Measurements from ENCODE around the gene ITGA6.
"Not testable (repeated sequence)": the region's sequence is repeated elsewhere in the genome, so short reads cannot be mapped to it uniquely, and the experiment has no call there.

The ITGA6 gene

GRCh38 chr2:172531309-172531708, 103.9 kb downstream of the ITGA6 start:
- DNase-seq = no peak

- not testable (repeated sequence) for DNase-seq
Observed at GRCh38 chr2:172532461-172532860, 105.1 kb downstream of the ITGA6 start.

DNA sequence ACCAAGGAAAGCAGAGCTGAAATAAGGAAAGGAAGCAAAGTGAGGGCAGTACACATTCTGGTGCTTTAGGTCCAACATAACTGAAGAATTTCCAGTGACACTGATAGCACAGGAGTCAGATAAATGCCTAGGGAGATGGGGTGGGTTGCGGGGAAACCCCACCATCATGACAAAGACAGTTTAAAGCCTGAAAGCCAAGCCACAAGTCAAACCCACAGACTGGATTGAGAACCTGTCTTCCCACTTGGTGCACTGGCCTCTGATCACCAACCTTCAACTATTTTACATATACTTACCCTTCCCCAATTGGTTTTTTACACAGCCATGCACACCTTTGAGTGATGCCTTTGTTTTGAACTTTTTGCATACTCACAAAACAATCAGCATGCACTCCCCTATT, 106.3 kb downstream of the ITGA6 start:
- no peak for DNase-seq

GRCh38 chr2:172535119-172535518, 107.7 kb downstream of the ITGA6 start:
- no peak for DNase-seq

DNA sequence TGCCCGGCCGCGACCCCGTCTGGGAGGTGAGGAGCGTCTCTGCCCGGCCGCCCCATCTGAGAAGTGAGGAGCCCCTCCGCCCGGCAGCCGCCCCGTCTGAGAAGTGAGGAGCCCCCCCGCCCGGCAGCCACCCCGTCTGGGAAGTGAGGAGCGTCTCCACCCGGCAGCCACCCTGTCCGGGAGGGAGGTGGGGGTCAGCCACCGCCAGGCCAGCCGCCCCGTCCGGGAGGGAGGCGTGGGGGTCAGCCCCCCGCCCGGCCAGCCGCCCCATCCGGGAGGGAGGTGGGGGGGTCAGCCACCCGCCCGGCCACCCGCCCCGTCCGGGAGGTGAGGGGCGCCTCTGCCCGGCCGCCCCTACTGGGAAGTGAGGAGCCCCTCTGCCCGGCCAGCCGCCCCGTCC, 110.5 kb downstream of the ITGA6 start:
- not testable (repeated sequence) for DNase-seq

DNA sequence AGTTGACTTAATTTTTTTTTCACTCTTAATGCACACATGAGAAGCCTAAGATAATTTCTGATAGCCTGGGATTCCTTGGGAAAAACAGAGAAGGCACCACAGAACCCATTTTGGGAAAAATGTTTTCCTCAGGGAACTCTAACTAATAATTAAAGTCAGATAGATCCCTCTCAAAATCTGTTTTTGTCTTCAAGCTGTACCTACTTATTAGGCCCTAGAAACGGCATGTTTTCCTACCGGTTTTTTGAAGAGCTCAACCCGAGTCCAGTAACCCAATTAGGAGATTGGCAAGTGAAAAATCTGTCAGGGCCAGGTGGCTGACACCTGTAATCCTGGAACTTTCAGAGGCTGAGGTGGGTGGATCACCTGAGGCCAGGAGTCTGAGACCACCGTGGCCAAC, 112.4 kb downstream of the ITGA6 start:
- DNase-seq = no peak

DNA sequence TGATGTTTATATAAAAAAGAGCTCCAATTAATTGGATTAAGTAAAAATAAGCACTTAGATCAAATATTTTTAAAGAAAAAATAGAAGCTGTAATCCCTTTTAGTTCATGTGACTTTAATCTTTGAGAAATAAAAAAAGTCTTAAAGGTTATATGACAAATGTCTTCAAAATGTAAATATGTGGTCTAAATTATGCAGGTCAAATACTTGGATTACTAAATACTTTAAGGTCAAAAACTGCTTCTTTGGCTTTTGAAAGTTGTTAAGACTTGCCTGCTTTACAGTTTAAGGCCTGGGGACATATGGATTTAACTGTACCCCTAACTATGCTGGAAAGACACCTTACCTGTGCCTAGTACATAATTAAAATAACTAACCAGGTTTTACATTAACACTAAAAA, 113.0 kb downstream of the ITGA6 start:
- no peak for DNase-seq

- DNase-seq = no peak
Observed at GRCh38 chr2:172545408-172546075, 118.2 kb downstream of the ITGA6 start.

DNA sequence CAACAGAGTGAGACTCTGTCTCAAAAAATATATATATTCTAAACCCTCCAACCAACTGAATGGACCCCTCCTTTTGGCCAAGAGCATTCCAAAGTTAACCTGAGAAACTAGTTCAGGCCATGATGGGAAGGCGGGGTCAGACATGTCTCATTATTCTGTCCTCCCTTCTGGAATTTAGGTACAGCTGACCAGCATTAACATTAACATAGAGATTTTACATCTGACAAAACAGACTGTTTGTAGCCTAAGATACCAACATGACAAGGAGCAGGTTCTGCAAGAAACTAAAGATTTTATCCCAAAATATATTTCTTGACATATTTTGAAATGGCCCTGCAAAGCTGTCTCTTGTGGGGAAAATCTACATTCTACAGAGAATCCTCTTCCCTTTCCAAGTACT, 121.7 kb downstream of the ITGA6 start:
- no peak for DNase-seq

- not testable (repeated sequence) for DNase-seq
Observed at GRCh38 chr2:172549802-172550201, 122.4 kb downstream of the ITGA6 start.

DNA sequence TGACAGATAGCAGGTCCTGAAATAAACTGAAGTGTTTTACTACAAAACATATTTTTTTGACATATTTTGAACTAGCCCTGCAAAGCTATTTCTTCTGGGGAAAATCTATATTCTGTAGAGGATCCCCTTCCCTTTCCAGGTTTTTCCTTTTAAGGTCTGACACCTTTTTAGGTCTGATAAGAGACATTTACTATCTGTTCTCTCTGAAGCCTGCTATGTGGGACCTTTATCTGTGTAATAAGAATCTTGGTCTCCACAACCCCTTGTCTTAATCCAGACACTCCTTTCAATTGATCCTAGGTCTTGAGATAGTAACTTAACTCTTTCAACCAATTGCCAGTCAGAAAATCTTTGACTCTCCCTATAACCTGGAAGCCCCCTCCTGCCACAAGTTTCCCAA, 123.0 kb downstream of the ITGA6 start:
- no peak for DNase-seq

- no peak for DNase-seq
Observed at GRCh38 chr2:172551271-172551670, 123.9 kb downstream of the ITGA6 start.

- no peak for DNase-seq
Observed at GRCh38 chr2:172552547-172553291, 125.3 kb downstream of the ITGA6 start.

DNA sequence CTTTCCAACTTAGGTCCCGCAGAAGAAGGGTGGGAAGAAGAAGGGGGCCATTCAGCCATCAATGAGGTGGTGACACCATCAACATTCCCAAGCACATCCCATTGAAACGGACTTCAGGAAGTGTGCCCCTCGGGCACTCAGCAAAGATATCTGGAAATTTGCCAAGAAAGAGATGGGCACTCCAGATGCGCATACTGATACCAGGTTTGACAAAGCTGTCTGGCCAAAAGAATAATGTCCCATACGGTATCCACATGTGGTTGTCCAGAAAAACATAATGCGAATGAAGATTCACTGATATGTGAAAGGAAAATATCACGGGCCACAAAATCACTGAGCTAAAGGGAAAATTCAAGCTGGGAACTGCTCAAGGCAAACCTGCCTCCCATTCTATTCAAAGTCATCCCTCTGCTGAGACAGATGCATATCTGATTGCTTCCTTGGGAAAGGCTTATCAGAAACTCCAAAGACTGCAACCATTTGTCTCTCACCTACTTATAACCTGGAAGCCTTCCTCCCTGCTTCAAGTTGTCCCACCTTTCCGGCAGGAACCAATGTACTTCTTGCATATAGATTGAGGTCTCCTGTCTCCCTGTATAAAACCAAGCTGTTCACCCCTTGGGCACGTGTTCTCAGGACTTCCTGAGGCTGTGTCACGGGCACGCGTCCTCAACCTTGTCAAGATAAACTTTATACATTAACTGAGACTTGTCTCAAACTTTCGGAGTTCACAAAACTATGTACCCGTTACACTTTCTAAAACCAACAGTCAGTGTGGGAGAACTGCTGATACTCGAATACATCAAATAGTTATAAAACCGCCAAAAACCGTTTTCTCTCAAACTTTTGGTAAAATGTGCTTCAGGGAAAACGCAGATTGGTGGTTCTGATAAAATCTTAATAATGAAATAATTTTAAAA, 127.2 kb downstream of the ITGA6 start:
- DNase-seq = no peak

- DNase-seq = no peak
Observed at GRCh38 chr2:172555272-172555521, 127.8 kb downstream of the ITGA6 start.
